Measurements from ENCODE around the gene GKN2. TPM values are rescaled to one million over a fixed set of nuclear protein-coding genes. Genes with fewer than 3 reads are reported as not detected.

Gene GKN2
- polyA plus RNA-seq, 3 donors: not detected

- Histone ChIP-seq H3K79me2 (ENCODE audit: insufficient read depth, low read length) (no peaks in the 10 kb centered on the region), H3K4me1 (ENCODE audit: control insufficient read depth in 1 of 2, insufficient read depth in 2 of 2, low read length in 2 of 2) (no peaks in the 10 kb centered on the region), H3K27ac (ENCODE audit: low read depth in 1 of 2, low read length in 2 of 2) (no peak overlapping the region), H3K36me3 (replicated peaks in 1 of 2; ENCODE audit: control insufficient read depth in 1 of 2, insufficient read depth in 2 of 2, low read length in 2 of 2) (no peaks in the 10 kb centered on the region), H3K9ac (ENCODE audit: insufficient read depth, low read length, poor library complexity, severe bottlenecking) (no peak overlapping the region), H3K9me3 (replicated peaks in 1 of 2; ENCODE audit: control insufficient read depth in 1 of 2, insufficient read depth in 1 of 2, low read length in 2 of 2) (no peaks in the 10 kb centered on the region), H3K4me2 (replicated peaks; ENCODE audit: extremely low read depth, low read length, poor library complexity, severe bottlenecking) (no peak overlapping the region), H4K20me1 (ENCODE audit: insufficient read depth, low read length) (no peaks in the 10 kb centered on the region), H3K27me3 (ENCODE audit: control insufficient read depth in 2 of 2, insufficient read depth in 2 of 2, low read length in 2 of 2) (no peaks in the 10 kb centered on the region), H3K4me3 (replicated peaks in 1 of 3; ENCODE audit: low read depth in 2 of 3, low read length in 3 of 3) (no peak overlapping the region), H2AFZ (ENCODE audit: insufficient read depth, low read depth, low read length, poor library complexity, severe bottlenecking) (no peak overlapping the region)
- Mint-ChIP-seq H3K4me3 (no peak overlapping the region), H3K36me3 (no peaks in the 10 kb centered on the region), H3K27ac (no peak overlapping the region), H3K27me3 (ENCODE audit: low read depth in 3 of 3) (peaks cover 3 to 6% (median 4%) of the 10 kb centered on the region in 3 donors), H3K9me3 (peaks cover 0 to 4% (median 0%) of the 10 kb centered on the region in 7 donors), H3K4me1 (no peaks in the 10 kb centered on the region)
- intact Hi-C loops (cut with micrococcal nuclease): no loop called here
- WGBS (ENCODE audit: insufficient coverage): no CpG with 5 or more reads among the region's 1 CpG
- DNase-seq: no peak
- TF ChIP-seq CTCF (IDR thresholded peaks at IDR 0.05): no peak
Measured at GRCh38 chr2:68980956-68981355, 28.3 kb upstream of the GKN2 start.

- Histone ChIP-seq H3K79me2 (ENCODE audit: insufficient read depth, low read length) (no peaks in the 10 kb centered on the region), H3K9me3 (replicated peaks in 1 of 2; ENCODE audit: control insufficient read depth in 1 of 2, insufficient read depth in 1 of 2, low read length in 2 of 2) (no peaks in the 10 kb centered on the region), H3K4me3 (replicated peaks in 1 of 3; ENCODE audit: low read depth in 2 of 3, low read length in 3 of 3) (no peak overlapping the region), H3K9ac (ENCODE audit: insufficient read depth, low read length, poor library complexity, severe bottlenecking) (no peak overlapping the region), H3K27me3 (ENCODE audit: control insufficient read depth in 2 of 2, insufficient read depth in 2 of 2, low read length in 2 of 2) (no peaks in the 10 kb centered on the region), H3K4me1 (ENCODE audit: control insufficient read depth in 1 of 2, insufficient read depth in 2 of 2, low read length in 2 of 2) (no peaks in the 10 kb centered on the region), H3K36me3 (replicated peaks in 1 of 2; ENCODE audit: control insufficient read depth in 1 of 2, insufficient read depth in 2 of 2, low read length in 2 of 2) (no peaks in the 10 kb centered on the region), H4K20me1 (ENCODE audit: insufficient read depth, low read length) (no peaks in the 10 kb centered on the region), H3K27ac (ENCODE audit: low read depth in 1 of 2, low read length in 2 of 2) (no peak overlapping the region), H3K4me2 (replicated peaks; ENCODE audit: extremely low read depth, low read length, poor library complexity, severe bottlenecking) (no peak overlapping the region), H2AFZ (ENCODE audit: insufficient read depth, low read depth, low read length, poor library complexity, severe bottlenecking) (no peak overlapping the region)
- TF ChIP-seq CTCF (IDR thresholded peaks at IDR 0.05): no peak
- peaks cover 4 to 6% (median 5%) of the 10 kb centered on the region in 3 donors for H3K27me3 Mint-ChIP-seq (ENCODE audit: low read depth in 3 of 3)
- H3K36me3 Mint-ChIP-seq: no peaks in the 10 kb centered on the region
- peaks cover 0 to 4% (median 0%) of the 10 kb centered on the region in 7 donors for H3K9me3 Mint-ChIP-seq
- no peak for DNase-seq
- no CpG with 5 or more reads among the region's 3 CpGs for WGBS (ENCODE audit: insufficient coverage)
- no peak overlapping the region for H3K4me3 Mint-ChIP-seq
- H3K27ac Mint-ChIP-seq: no peak overlapping the region
- H3K4me1 Mint-ChIP-seq: no peaks in the 10 kb centered on the region
- intact Hi-C loops (cut with micrococcal nuclease): no loop called here
Measured at GRCh38 chr2:68978098-68978497, 25.4 kb upstream of the GKN2 start.
